AG09319 (cell line): ENCODE results near the gene ICOS.

Experiments
- DNase-seq: peaks from one replicate; pipeline ENCODE4 v3.0.0-alpha.2; 2010; ENCODE audit warnings: low read depth; ENCODE audit errors: extremely low read depth
- CTCF ChIP-seq: IDR thresholded peaks from 2 replicates; pipeline ENCODE4 v1.5.1; 2011; ENCODE audit warnings: low read depth, mild to moderate bottlenecking, inconsistent platforms, low read length, moderate library complexity

Gene ICOS

DNA sequence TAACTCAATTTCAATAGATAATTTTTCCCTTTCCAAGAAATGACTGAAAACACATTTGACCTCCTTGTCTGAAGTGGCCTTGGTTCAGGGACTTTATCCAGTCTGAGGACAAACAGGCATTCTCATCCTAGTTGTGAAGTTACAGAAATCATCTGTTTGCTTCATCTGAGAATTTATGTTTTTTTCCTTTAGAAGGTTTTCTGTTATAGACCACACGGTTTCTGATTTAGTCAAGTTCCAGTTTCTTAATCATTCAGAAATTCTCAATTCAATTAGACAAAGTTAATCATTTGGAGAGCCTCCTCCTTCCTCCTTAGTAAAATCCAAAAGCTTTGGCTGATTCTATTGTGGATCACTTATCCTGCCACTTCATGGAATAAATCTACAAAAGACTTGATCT lies 60.9 kb downstream of the ICOS start:
- no peak for DNase-seq
- TF ChIP-seq CTCF = no peak

GRCh38 chr2:203997980-203998809 lies 61.6 kb downstream of the ICOS start:
- no peak for DNase-seq
- no peak for TF ChIP-seq CTCF

DNA sequence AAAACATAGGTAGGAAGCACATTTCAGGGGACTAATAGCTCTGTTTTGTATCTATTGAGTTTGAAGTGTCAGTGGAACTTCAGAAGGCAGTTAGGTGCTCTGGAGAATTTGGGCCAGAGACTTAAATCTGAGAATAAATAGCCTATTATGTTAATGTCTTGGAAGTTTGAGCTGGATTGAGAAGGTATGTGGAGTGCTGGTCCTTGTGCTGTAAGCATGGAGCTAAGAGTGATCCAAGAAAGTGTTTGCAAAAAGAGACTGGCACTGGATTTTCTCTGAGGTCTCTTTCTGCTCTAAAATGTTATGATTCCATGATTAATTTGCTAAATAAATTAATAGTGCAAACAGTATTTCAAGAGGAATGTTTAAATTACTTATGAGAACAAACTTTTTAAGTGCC lies 63.3 kb downstream of the ICOS start:
- TF ChIP-seq CTCF = no peak
- no peak for DNase-seq

- DNase-seq = no peak
- no peak for TF ChIP-seq CTCF
These were observed 63.9 kb downstream of the ICOS start for GRCh38 chr2:204000446-204000845.

DNA sequence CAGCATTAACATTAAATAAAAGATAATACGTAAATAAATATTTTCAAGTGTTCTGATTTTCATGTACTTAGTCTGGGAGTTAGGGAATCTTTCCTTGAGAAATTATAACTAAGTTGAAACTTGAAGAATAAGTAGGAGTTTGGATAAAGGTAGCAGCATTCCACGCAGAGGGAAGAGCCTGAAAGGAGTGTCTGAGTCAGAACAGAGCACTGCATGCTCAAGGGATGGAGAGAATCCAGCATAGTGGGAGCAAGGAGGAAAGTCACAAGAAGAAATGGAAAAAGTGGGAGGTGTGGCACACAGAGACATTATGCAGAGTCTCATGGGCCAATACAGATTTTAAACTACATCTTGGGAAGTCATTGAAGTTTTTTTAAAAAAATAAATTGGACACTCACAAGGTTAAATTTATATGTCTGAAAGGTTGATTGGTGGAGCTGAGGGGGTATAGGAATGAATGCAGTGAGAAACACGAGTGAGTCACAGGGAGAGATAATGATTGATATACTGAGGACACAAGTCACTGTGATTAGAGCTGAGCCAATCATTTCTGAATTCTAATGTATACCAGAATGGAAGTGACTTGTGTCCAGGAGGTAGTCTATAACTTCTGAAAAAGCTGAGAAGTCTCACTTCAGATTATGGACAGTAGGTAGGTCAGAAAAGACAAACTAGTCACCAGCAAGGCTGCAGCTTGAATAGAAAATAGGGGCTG lies 66.9 kb downstream of the ICOS start:
- TF ChIP-seq CTCF = no peak
- DNase-seq = no peak

- DNase-seq = no peak
- TF ChIP-seq CTCF = no peak
These were observed 68.3 kb downstream of the ICOS start for GRCh38 chr2:204004912-204005311.
